Fibroblast of lung (primary cell): ENCODE results near the gene AK8.

ENCODE experiments used
- EZH2 ChIP-seq: IDR thresholded peaks from 2 replicates; pipeline ENCODE4 v1.5.1; 2012; ENCODE audit warnings: low read length, control low read depth, mild to moderate bottlenecking; ENCODE audit errors: missing control alignments
- TF ChIP-seq, protein P1 (sequence below), 2 donors: IDR thresholded peaks in 1 of 2; conservative IDR thresholded peaks in 1 of 2; 1 replicate in 1 of 2; 2 replicates in 1 of 2; pipeline ENCODE4 v1.5.1; 2011 to 2012; ENCODE audit warnings: low read length in 2 of 2, control low read depth in 1 of 2, inconsistent platforms in 1 of 2, low read depth in 1 of 2, mild to moderate bottlenecking in 1 of 2

GRCh38 chr9:132708239-132708638 is 169.8 kb downstream of the AK8 start:
- TF ChIP-seq, protein P1, sequence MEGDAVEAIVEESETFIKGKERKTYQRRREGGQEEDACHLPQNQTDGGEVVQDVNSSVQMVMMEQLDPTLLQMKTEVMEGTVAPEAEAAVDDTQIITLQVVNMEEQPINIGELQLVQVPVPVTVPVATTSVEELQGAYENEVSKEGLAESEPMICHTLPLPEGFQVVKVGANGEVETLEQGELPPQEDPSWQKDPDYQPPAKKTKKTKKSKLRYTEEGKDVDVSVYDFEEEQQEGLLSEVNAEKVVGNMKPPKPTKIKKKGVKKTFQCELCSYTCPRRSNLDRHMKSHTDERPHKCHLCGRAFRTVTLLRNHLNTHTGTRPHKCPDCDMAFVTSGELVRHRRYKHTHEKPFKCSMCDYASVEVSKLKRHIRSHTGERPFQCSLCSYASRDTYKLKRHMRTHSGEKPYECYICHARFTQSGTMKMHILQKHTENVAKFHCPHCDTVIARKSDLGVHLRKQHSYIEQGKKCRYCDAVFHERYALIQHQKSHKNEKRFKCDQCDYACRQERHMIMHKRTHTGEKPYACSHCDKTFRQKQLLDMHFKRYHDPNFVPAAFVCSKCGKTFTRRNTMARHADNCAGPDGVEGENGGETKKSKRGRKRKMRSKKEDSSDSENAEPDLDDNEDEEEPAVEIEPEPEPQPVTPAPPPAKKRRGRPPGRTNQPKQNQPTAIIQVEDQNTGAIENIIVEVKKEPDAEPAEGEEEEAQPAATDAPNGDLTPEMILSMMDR (conservative IDR thresholded peaks at IDR 0.05 in 1 of 2, IDR thresholded peaks at IDR 0.05 in 1 of 2; ENCODE audit: low read depth in 1 of 2, low read length in 2 of 2) = no peak
- TF ChIP-seq EZH2 = no peak
